ENCODE data around the gene RPLP2.

Gene RPLP2

GRCh38 chr11:853682-854448, 44.1 kb downstream of the RPLP2 start:
- WGBS (ENCODE audit: insufficient coverage): 96% methylated on average over 23 of the region's 27 CpGs
- POLR2A ChIA-PET: no interaction called here
- CTCF ChIA-PET: no interaction called here

GRCh38 chr11:854601-855329, 45.0 kb downstream of the RPLP2 start:
- no peak overlapping the region for H3K4me3 ChIP-seq (ENCODE audit: control insufficient read depth in 1 of 7, extremely low read depth in 1 of 7, insufficient read depth in 4 of 7, low read depth in 2 of 7, low read length in 6 of 7)
- peaks cover 0 to 2% (median 0%) of the 10 kb centered on the region in 5 experiments for H3K27me3 ChIP-seq (replicated peaks in 2 of 5; ENCODE audit: control insufficient read depth in 4 of 5, insufficient read depth in 5 of 5, low read length in 4 of 5)
- no peak for DNase-seq
- H3K36me3 ChIP-seq (ENCODE audit: control insufficient read depth in 4 of 4, insufficient read depth in 4 of 4, low read length in 3 of 4): peaks cover 0 to 4% (median 0%) of the 10 kb centered on the region in 4 experiments
- 98% methylated on average over 14 of the region's 20 CpGs for WGBS (ENCODE audit: insufficient coverage)
- H3K27ac ChIP-seq (ENCODE audit: insufficient read depth in 1 of 2, low read depth in 1 of 2, low read length in 2 of 2, poor library complexity in 1 of 2, severe bottlenecking in 2 of 2): no peak overlapping the region
- H3K9me3 ChIP-seq (ENCODE audit: control extremely low read depth in 1 of 5, control insufficient read depth in 4 of 5, insufficient read depth in 2 of 5, low read depth in 1 of 5, low read length in 4 of 5): no peaks in the 10 kb centered on the region
- CTCF ChIA-PET: interaction anchor here (0.9 kb wide), 1 partner anchor 9 kb away, joined by 3 read pairs; no protein-coding TSS in a partner anchor
- peaks cover 0 to 8% (median 6%) of the 10 kb centered on the region in 4 experiments for H3K4me1 ChIP-seq (ENCODE audit: control extremely low read depth in 1 of 4, control insufficient read depth in 4 of 4, insufficient read depth in 4 of 4, low read length in 3 of 4)
- POLR2A ChIA-PET: no interaction called here

More at GRCh38 chr11:853682-854448, 44.1 kb downstream of the RPLP2 start:
- H3K27me3 ChIP-seq (replicated peaks in 2 of 5; ENCODE audit: control insufficient read depth in 4 of 5, insufficient read depth in 5 of 5, low read length in 4 of 5): peaks cover 0 to 5% (median 0%) of the 10 kb centered on the region in 5 experiments
- H3K27ac ChIP-seq (ENCODE audit: insufficient read depth in 1 of 2, low read depth in 1 of 2, low read length in 2 of 2, poor library complexity in 1 of 2, severe bottlenecking in 2 of 2): no peak overlapping the region
- DNase-seq: no peak
- H3K9me3 ChIP-seq (ENCODE audit: control extremely low read depth in 1 of 5, control insufficient read depth in 4 of 5, insufficient read depth in 2 of 5, low read depth in 1 of 5, low read length in 4 of 5): no peaks in the 10 kb centered on the region
- peaks cover 0 to 4% (median 0%) of the 10 kb centered on the region in 4 experiments for H3K36me3 ChIP-seq (ENCODE audit: control insufficient read depth in 4 of 4, insufficient read depth in 4 of 4, low read length in 3 of 4)
- peaks cover 0 to 9% (median 8%) of the 10 kb centered on the region in 4 experiments for H3K4me1 ChIP-seq (ENCODE audit: control extremely low read depth in 1 of 4, control insufficient read depth in 4 of 4, insufficient read depth in 4 of 4, low read length in 3 of 4)
- H3K4me3 ChIP-seq (ENCODE audit: control insufficient read depth in 1 of 7, extremely low read depth in 1 of 7, insufficient read depth in 4 of 7, low read depth in 2 of 7, low read length in 6 of 7): no peak overlapping the region

- CTCF ChIA-PET: interaction anchor here (0.9 kb wide), 1 partner anchor 9 kb away, joined by 3 read pairs; no protein-coding TSS in a partner anchor
- H3K27me3 ChIP-seq (replicated peaks in 2 of 5; ENCODE audit: control insufficient read depth in 4 of 5, insufficient read depth in 5 of 5, low read length in 4 of 5): no peaks in the 10 kb centered on the region
- WGBS (ENCODE audit: insufficient coverage): 94% methylated on average over 7 of the region's 7 CpGs
- peaks cover 0 to 7% (median 4%) of the 10 kb centered on the region in 4 experiments for H3K4me1 ChIP-seq (ENCODE audit: control extremely low read depth in 1 of 4, control insufficient read depth in 4 of 4, insufficient read depth in 4 of 4, low read length in 3 of 4)
- no peak for DNase-seq
- H3K9me3 ChIP-seq (ENCODE audit: control extremely low read depth in 1 of 5, control insufficient read depth in 4 of 5, insufficient read depth in 2 of 5, low read depth in 1 of 5, low read length in 4 of 5): no peaks in the 10 kb centered on the region
- H3K27ac ChIP-seq (ENCODE audit: insufficient read depth in 1 of 2, low read depth in 1 of 2, low read length in 2 of 2, poor library complexity in 1 of 2, severe bottlenecking in 2 of 2): no peak overlapping the region
- H3K4me3 ChIP-seq (ENCODE audit: control insufficient read depth in 1 of 7, extremely low read depth in 1 of 7, insufficient read depth in 4 of 7, low read depth in 2 of 7, low read length in 6 of 7): no peak overlapping the region
- H3K36me3 ChIP-seq (ENCODE audit: control insufficient read depth in 4 of 4, insufficient read depth in 4 of 4, low read length in 3 of 4): peaks cover 0 to 4% (median 0%) of the 10 kb centered on the region in 4 experiments
- POLR2A ChIA-PET: no interaction called here
Observed at GRCh38 chr11:855330-855674, 45.5 kb downstream of the RPLP2 start.

GRCh38 chr11:855796-856195, 46.0 kb downstream of the RPLP2 start:
- Histone ChIP-seq H3K4me1 (ENCODE audit: control extremely low read depth in 1 of 4, control insufficient read depth in 4 of 4, insufficient read depth in 4 of 4, low read length in 3 of 4) (peaks cover 0 to 7% (median 4%) of the 10 kb centered on the region in 4 experiments), H3K36me3 (ENCODE audit: control insufficient read depth in 4 of 4, insufficient read depth in 4 of 4, low read length in 3 of 4) (peaks cover 0 to 4% (median 0%) of the 10 kb centered on the region in 4 experiments), H3K9me3 (ENCODE audit: control extremely low read depth in 1 of 5, control insufficient read depth in 4 of 5, insufficient read depth in 2 of 5, low read depth in 1 of 5, low read length in 4 of 5) (no peaks in the 10 kb centered on the region), H3K4me3 (ENCODE audit: control insufficient read depth in 1 of 7, extremely low read depth in 1 of 7, insufficient read depth in 4 of 7, low read depth in 2 of 7, low read length in 6 of 7) (no peak overlapping the region), H3K27ac (ENCODE audit: insufficient read depth in 1 of 2, low read depth in 1 of 2, low read length in 2 of 2, poor library complexity in 1 of 2, severe bottlenecking in 2 of 2) (no peak overlapping the region), H3K27me3 (replicated peaks in 2 of 5; ENCODE audit: control insufficient read depth in 4 of 5, insufficient read depth in 5 of 5, low read length in 4 of 5) (no peaks in the 10 kb centered on the region)
- ChIA-PET POLR2A (no interaction called here), CTCF (interaction anchor here (0.9 to 2.2 kb wide), 3 partner anchors 8 to 73 kb away, joined by 3 to 6 read pairs (median 6); no protein-coding TSS in a partner anchor)
- WGBS (ENCODE audit: insufficient coverage): 94% methylated on average over 11 of the region's 12 CpGs
- DNase-seq: no peak

GRCh38 chr11:856397-856796, 46.6 kb downstream of the RPLP2 start:
- Histone ChIP-seq H3K27me3 (replicated peaks in 2 of 5; ENCODE audit: control insufficient read depth in 4 of 5, insufficient read depth in 5 of 5, low read length in 4 of 5) (no peaks in the 10 kb centered on the region), H3K4me3 (ENCODE audit: control insufficient read depth in 1 of 7, extremely low read depth in 1 of 7, insufficient read depth in 4 of 7, low read depth in 2 of 7, low read length in 6 of 7) (no peak overlapping the region), H3K36me3 (ENCODE audit: control insufficient read depth in 4 of 4, insufficient read depth in 4 of 4, low read length in 3 of 4) (peaks cover 0 to 4% (median 0%) of the 10 kb centered on the region in 4 experiments), H3K4me1 (ENCODE audit: control extremely low read depth in 1 of 4, control insufficient read depth in 4 of 4, insufficient read depth in 4 of 4, low read length in 3 of 4) (peaks cover 0 to 7% (median 4%) of the 10 kb centered on the region in 4 experiments), H3K27ac (ENCODE audit: insufficient read depth in 1 of 2, low read depth in 1 of 2, low read length in 2 of 2, poor library complexity in 1 of 2, severe bottlenecking in 2 of 2) (no peak overlapping the region), H3K9me3 (ENCODE audit: control extremely low read depth in 1 of 5, control insufficient read depth in 4 of 5, insufficient read depth in 2 of 5, low read depth in 1 of 5, low read length in 4 of 5) (no peaks in the 10 kb centered on the region)
- DNase-seq: no peak
- 100% methylated on average over 5 of the region's 8 CpGs for WGBS (ENCODE audit: insufficient coverage)
- ChIA-PET POLR2A (no interaction called here), CTCF (interaction anchor here (1.5 to 2.2 kb wide), 2 partner anchors 9 to 72 kb away, joined by 6 read pairs; no protein-coding TSS in a partner anchor)

- Histone ChIP-seq H3K4me1 (ENCODE audit: control extremely low read depth in 1 of 4, control insufficient read depth in 4 of 4, insufficient read depth in 4 of 4, low read length in 3 of 4) (peaks cover 0 to 7% (median 4%) of the 10 kb centered on the region in 4 experiments), H3K4me3 (ENCODE audit: control insufficient read depth in 1 of 7, extremely low read depth in 1 of 7, insufficient read depth in 4 of 7, low read depth in 2 of 7, low read length in 6 of 7) (no peak overlapping the region), H3K36me3 (ENCODE audit: control insufficient read depth in 4 of 4, insufficient read depth in 4 of 4, low read length in 3 of 4) (peaks cover 0 to 4% (median 0%) of the 10 kb centered on the region in 4 experiments), H3K27me3 (replicated peaks in 2 of 5; ENCODE audit: control insufficient read depth in 4 of 5, insufficient read depth in 5 of 5, low read length in 4 of 5) (no peaks in the 10 kb centered on the region), H3K9me3 (ENCODE audit: control extremely low read depth in 1 of 5, control insufficient read depth in 4 of 5, insufficient read depth in 2 of 5, low read depth in 1 of 5, low read length in 4 of 5) (no peaks in the 10 kb centered on the region), H3K27ac (ENCODE audit: insufficient read depth in 1 of 2, low read depth in 1 of 2, low read length in 2 of 2, poor library complexity in 1 of 2, severe bottlenecking in 2 of 2) (no peak overlapping the region)
- DNase-seq: no peak
- CTCF ChIA-PET: interaction anchor here (2.2 kb wide), 1 partner anchor 10 kb away, joined by 6 read pairs; no protein-coding TSS in a partner anchor
- 91% methylated on average over 20 of the region's 27 CpGs for WGBS (ENCODE audit: insufficient coverage)
- POLR2A ChIA-PET: no interaction called here
Observed at GRCh38 chr11:858053-858761, 48.4 kb downstream of the RPLP2 start.

All from common myeloid progenitor, CD34-positive (primary cell).